GM19043 (cell line): ENCODE data around the gene BMP8A.
A peak's percentile ranks its signal among the peaks of the same experiment; 100 is the strongest.
"Not testable (repeated sequence)": the region's sequence is repeated elsewhere in the genome, so short reads cannot be mapped to it uniquely, and the experiment has no call there.

Experiments
- ATAC-seq: cut with Tn5 transposase; IDR thresholded peaks from one replicate; pipeline ENCODE4 v1.9.1; 2021; ENCODE audit warnings: low read depth; ENCODE audit not compliant: unreplicated experiment

The BMP8A gene

GRCh38 chr1:39491146-39491921 is at the start of gene BMP8A:
Gene BMP8A (plus strand): TSS chr1:39491636. CDS start chr1:39491992, 356 bp downstream.
- peak; percentile 45 for ATAC-seq

GRCh38 chr1:39441797-39442196 is 49.6 kb upstream of the BMP8A start:
- no peak for ATAC-seq

- ATAC-seq = no peak
These were observed 45.9 kb upstream of the BMP8A start for GRCh38 chr1:39445573-39445972.

- ATAC-seq = no peak
These were observed 44.4 kb upstream of the BMP8A start for GRCh38 chr1:39446986-39447567.

GRCh38 chr1:39450041-39450440 is 41.4 kb upstream of the BMP8A start:
- not testable (repeated sequence) for ATAC-seq

GRCh38 chr1:39450956-39451606 is 40.4 kb upstream of the BMP8A start:
- no peak for ATAC-seq

- no peak for ATAC-seq
These were observed 39.4 kb upstream of the BMP8A start for GRCh38 chr1:39452081-39452480.

- ATAC-seq = no peak
These were observed 38.9 kb upstream of the BMP8A start for GRCh38 chr1:39452540-39452939.

GRCh38 chr1:39453603-39454002 is 37.8 kb upstream of the BMP8A start:
- no peak for ATAC-seq

- ATAC-seq = no peak
These were observed 32.4 kb upstream of the BMP8A start for GRCh38 chr1:39458991-39459390.

GRCh38 chr1:39462074-39462473 is 29.4 kb upstream of the BMP8A start:
- no peak for ATAC-seq

- no peak for ATAC-seq
These were observed 24.9 kb upstream of the BMP8A start for GRCh38 chr1:39466413-39467107.

- not testable (repeated sequence) for ATAC-seq
These were observed 24.2 kb upstream of the BMP8A start for GRCh38 chr1:39467108-39467720.

- ATAC-seq = no peak
These were observed 22.3 kb upstream of the BMP8A start for GRCh38 chr1:39469150-39469549.

- ATAC-seq = no peak
These were observed 21.4 kb upstream of the BMP8A start for GRCh38 chr1:39470040-39470439.

GRCh38 chr1:39472826-39473225 is 18.6 kb upstream of the BMP8A start:
- no peak for ATAC-seq

- ATAC-seq = no peak
These were observed 18.1 kb upstream of the BMP8A start for GRCh38 chr1:39473324-39473723.

- ATAC-seq = no peak
These were observed 16.6 kb upstream of the BMP8A start for GRCh38 chr1:39474810-39475209.

- not testable (repeated sequence) for ATAC-seq
These were observed 15.9 kb upstream of the BMP8A start for GRCh38 chr1:39475551-39475950.

- no peak for ATAC-seq
These were observed 13.1 kb upstream of the BMP8A start for GRCh38 chr1:39478126-39478915.
